Heart left ventricle (tissue), 13 donors: ENCODE measurements around the gene BAZ2B.

ENCODE experiments used
- CTCF ChIP-seq, 12 donors: fragments of 200-600 bp; sonication (generic) in 4 of 12; IDR thresholded peaks; one replicate each; pipeline versions ENCODE4 v1.5.0 to v1.8.0; 2018 to 2022; ENCODE audit warnings: antibody characterized with exemption in 12 of 12, mild to moderate bottlenecking in 5 of 12
- POLR2A ChIP-seq, 2 donors: fragments of 450-650 bp; IDR thresholded peaks; one replicate each; pipeline ENCODE4 v1.6.1; 2017; ENCODE audit warnings: antibody characterized with exemption in 2 of 2, mild to moderate bottlenecking in 2 of 2, moderate library complexity in 2 of 2
- donor health status: ischemic (EF 13 %, LVEDD 7.1; RV severe dilation, severe dysfunction).
- donor health status: DM: no; HTN: yes; CAD: no.
- donor health status: DM: no; HTN: no; CAD: no.
- donor health status: ischemic (EF 25% LVEDD 6.9; RV normal size, moderate dysfunction).
- donor health status: ischemic (EF 25% LVEDD 5.7; RV mildly dilated, moderate dysfunction).
- donor health status: ischemic (EF 35%, LVEDD 5.7; RV mildly dilated, moderate dysfunction).
- donor health status: nonischemic (EF 11% LVEDD 7.7; RV severe dilation, severe dysfunction).
- donor health status: DM: yes; HTN: yes; CAD: no.
- donor health status: PGD.
- donor health status: ischemic (EF 29% LVEDD 5.4; RV normal size, mild dysfunction).
- donor health status: nonischemic (EF 23%, LVEDD 6.1; RV moderate dilation, normal function).

- TF ChIP-seq CTCF (IDR thresholded peaks at IDR 0.05) (no peak), POLR2A (IDR thresholded peaks at IDR 0.05) (peak in 1 of 2 donors; percentile 64)
Measured at GRCh38 chr2:159616286-159616701, at the start of gene BAZ2B.
